Neural cell (in vitro differentiated cells): Measurements from ENCODE around the gene CDK4. TPM values are rescaled to one million over a fixed set of nuclear protein-coding genes. Genes with fewer than 3 reads are reported as not detected.

ENCODE experiments used
- H2AFZ ChIP-seq: fragments of 200-600, 300-800 bp; sonication (generic), shearing (Covaris generic); 2 replicates; pipeline ENCODE4 v1.6.0; 2014; ENCODE audit warnings: low read depth, mild to moderate bottlenecking, antibody characterized with exemption, low read length, moderate library complexity
- H3F3A ChIP-seq: fragments of 200-600 bp; shearing (Covaris generic); 2 replicates; pipeline ENCODE4 v1.6.1; 2016; ENCODE audit warnings: mild to moderate bottlenecking, moderate library complexity, mixed read lengths, antibody characterized with exemption, low read length; ENCODE audit not compliant: insufficient read depth, poor library complexity, severe bottlenecking
- H3K27ac ChIP-seq: fragments of 200-600, 300-800 bp; sonication (generic), shearing (Covaris generic); 2 replicates; pipeline ENCODE4 v1.5.1; 2014; ENCODE audit warnings: mild to moderate bottlenecking, low read length, moderate library complexity
- H3K27me3 ChIP-seq: fragments of 300-800, 200-600 bp; sonication (generic), shearing (Covaris generic); 2 replicates; pipeline ENCODE4 v1.6.0; 2014; ENCODE audit warnings: mild to moderate bottlenecking, low read depth, low read length, moderate library complexity; ENCODE audit not compliant: insufficient read depth
- H3K36me3 ChIP-seq: fragments of 300-800, 200-600 bp; sonication (generic), shearing (Covaris generic); 2 replicates; pipeline ENCODE4 v1.5.1; 2014; ENCODE audit warnings: mild to moderate bottlenecking, antibody characterized with exemption, low read length, moderate library complexity; ENCODE audit not compliant: insufficient read depth
- H3K4me2 ChIP-seq: fragments of 300-800, 200-600 bp; sonication (generic), shearing (Covaris generic); 2 replicates; pipeline ENCODE4 v1.6.0; 2014; ENCODE audit warnings: mild to moderate bottlenecking, low read length
- H3K4me3 ChIP-seq: fragments of 300-800, 200-600 bp; sonication (generic), shearing (Covaris generic); 2 replicates; pipeline ENCODE4 v1.5.1; 2014; ENCODE audit warnings: mild to moderate bottlenecking, low read length, moderate library complexity
- H3K79me2 ChIP-seq: fragments of 200-600 bp; shearing (Covaris generic); replicated peaks from 2 replicates; pipeline ENCODE4 v1.6.0; 2014; ENCODE audit warnings: mild to moderate bottlenecking, low read length, moderate library complexity; ENCODE audit not compliant: insufficient read depth
- H3K9ac ChIP-seq: fragments of 300-800, 200-600 bp; sonication (generic), shearing (Covaris generic); 2 replicates; pipeline ENCODE4 v1.6.1; 2016; ENCODE audit warnings: mild to moderate bottlenecking, low read length, mixed read lengths
- H3K9me2 ChIP-seq: fragments of 200-600 bp; shearing (Covaris generic); 2 replicates; pipeline ENCODE4 v1.6.1; 2016; ENCODE audit warnings: mild to moderate bottlenecking, low read length, mixed read lengths; ENCODE audit not compliant: insufficient read depth
- H3K9me3 ChIP-seq: fragments of 200-600, 300-800 bp; sonication (generic), shearing (Covaris generic); 2 replicates; pipeline ENCODE4 v1.6.1; 2016; ENCODE audit warnings: mild to moderate bottlenecking, mixed run types, low read length, moderate library complexity, mixed read lengths
- H4K20me1 ChIP-seq: fragments of 200-600 bp; shearing (Covaris generic); 2 replicates; pipeline ENCODE4 v1.6.1; 2016; ENCODE audit warnings: mild to moderate bottlenecking, mixed run types; ENCODE audit not compliant: insufficient read depth
- CTCF ChIP-seq: fragments of 450-650 bp; IDR thresholded peaks from 2 replicates; pipeline ENCODE4 v1.5.1; 2014; ENCODE audit warnings: antibody characterized with exemption, mild to moderate bottlenecking, moderate library complexity; ENCODE audit not compliant: poor library complexity, severe bottlenecking
- EP300 ChIP-seq: fragments of 450-650 bp; conservative IDR thresholded peaks from 2 replicates; pipeline ENCODE4 v1.6.1; 2014; ENCODE audit warnings: antibody characterized with exemption, mild to moderate bottlenecking, moderate library complexity; ENCODE audit not compliant: poor library complexity, severe bottlenecking
- EZH2 ChIP-seq: fragments of 200-600, 300-800 bp; shearing (Covaris generic), sonication (generic); IDR thresholded peaks from 2 replicates; pipeline ENCODE4 v1.6.1; 2014; ENCODE audit warnings: antibody characterized with exemption, low read length, borderline replicate concordance, mild to moderate bottlenecking; ENCODE audit not compliant: insufficient read depth, poor library complexity, severe bottlenecking
- MXI1 ChIP-seq: fragments of 450-650 bp; conservative IDR thresholded peaks from 2 replicates; pipeline ENCODE4 v1.6.1; 2014; ENCODE audit warnings: antibody characterized with exemption, mild to moderate bottlenecking; ENCODE audit not compliant: poor library complexity, severe bottlenecking
- POLR2AphosphoS5 ChIP-seq: IDR thresholded peaks from 2 replicates; pipeline ENCODE4 v1.6.1; 2012
- RAD21 ChIP-seq: fragments of 450-650 bp; conservative IDR thresholded peaks from 2 replicates; pipeline ENCODE4 v1.6.1; 2014; ENCODE audit warnings: antibody characterized with exemption, mild to moderate bottlenecking, moderate library complexity
- REST ChIP-seq: IDR thresholded peaks from 2 replicates; pipeline ENCODE4 v1.6.1; 2012; ENCODE audit warnings: borderline replicate concordance
- SMC3 ChIP-seq: fragments of 450-650 bp; conservative IDR thresholded peaks from 2 replicates; pipeline ENCODE4 v1.6.1; 2014; ENCODE audit warnings: antibody characterized with exemption, mild to moderate bottlenecking, moderate library complexity; ENCODE audit not compliant: poor library complexity
- TAF1 ChIP-seq: IDR thresholded peaks from 2 replicates; pipeline ENCODE4 v1.6.1; 2012; ENCODE audit warnings: low read depth
- polyA plus RNA-seq: library from polyadenylated mRNA; depleted of rRNA; stranded (reverse); fragments of >200 nt; gene quantifications from 2 replicates; pipeline ENCODE4 v1.2.3, GENCODE V29; 2014

The CDK4 gene
- polyA plus RNA-seq, 1 donor from 2014 or later, result 104 TPM

- Histone ChIP-seq H3K36me3 (no peaks in the 10 kb centered on the region), H3K79me2 (no peaks in the 10 kb centered on the region), H3K4me3 (no peak overlapping the region), H3F3A (no peaks in the 10 kb centered on the region), H3K4me2 (no peak overlapping the region), H3K9me3 (no peaks in the 10 kb centered on the region), H3K9me2 (no peaks in the 10 kb centered on the region), H3K27ac (no peak overlapping the region), H3K9ac (no peak overlapping the region), H2AFZ (no peak overlapping the region), H3K27me3 (peaks cover 43% of the 10 kb centered on the region), H4K20me1 (no peaks in the 10 kb centered on the region)
- TF ChIP-seq REST (no peak), SMC3 (no peak), POLR2AphosphoS5 (no peak), EP300 (no peak), EZH2 (no peak), RAD21 (no peak), MXI1 (no peak), CTCF (no peak), TAF1 (no peak)
Measured at GRCh38 chr12:57761391-57761998, 9.4 kb upstream of the CDK4 start.

GRCh38 chr12:57760347-57760982, 8.4 kb upstream of the CDK4 start:
- Histone ChIP-seq H3K4me3 (no peak overlapping the region), H3K9me3 (no peaks in the 10 kb centered on the region), H3K27ac (no peak overlapping the region), H4K20me1 (no peaks in the 10 kb centered on the region), H3K27me3 (peaks cover 32% of the 10 kb centered on the region), H3F3A (no peaks in the 10 kb centered on the region), H3K36me3 (no peaks in the 10 kb centered on the region), H3K9ac (no peak overlapping the region), H3K79me2 (no peaks in the 10 kb centered on the region), H2AFZ (no peak overlapping the region), H3K9me2 (no peaks in the 10 kb centered on the region), H3K4me2 (no peak overlapping the region)
- TF ChIP-seq CTCF, result no peak
- TF ChIP-seq EZH2, result no peak
- no peak for TF ChIP-seq POLR2AphosphoS5
- TF ChIP-seq MXI1, result no peak
- no peak for TF ChIP-seq REST
- no peak for TF ChIP-seq EP300
- TF ChIP-seq SMC3, result no peak
- no peak for TF ChIP-seq TAF1
- TF ChIP-seq RAD21, result no peak
